Sigmoid colon (tissue), 7 donors: ENCODE data around the gene E2F7. TPM values are rescaled to one million over a fixed set of nuclear protein-coding genes. Genes with fewer than 3 reads are reported as not detected.

ENCODE experiments used
- DNase-seq: peaks from one replicate; pipeline ENCODE4 v3.0.0-alpha.2; 2019
- H3K27ac ChIP-seq, 4 donors: fragments of 200-600 bp; sonication (generic); one replicate each; pipeline ENCODE4 v1.5.1; 2016 to 2019; ENCODE audit warnings: mild to moderate bottlenecking in 1 of 4
- H3K27me3 ChIP-seq, 3 donors: fragments of 200-600 bp; sonication (generic); one replicate each; pipeline ENCODE4 v1.5.1; 2019; ENCODE audit warnings: mild to moderate bottlenecking in 1 of 3
- H3K36me3 ChIP-seq, 4 donors: fragments of 200-600 bp; sonication (generic); one replicate each; pipeline ENCODE4 v1.5.1; 2016 to 2019
- H3K4me1 ChIP-seq, 4 donors: fragments of 200-600 bp; sonication (generic); one replicate each; pipeline ENCODE4 v1.5.1; 2017 to 2019
- H3K4me3 ChIP-seq, 4 donors: fragments of 200-600 bp; sonication (generic); one replicate each; pipeline ENCODE4 v1.5.1; 2017 to 2019; ENCODE audit warnings: mild to moderate bottlenecking in 2 of 4, moderate library complexity in 1 of 4
- H3K9me3 ChIP-seq, 4 donors: fragments of 200-600 bp in 3 of 4; sonication (generic) in 3 of 4; one replicate each; pipeline versions ENCODE4 v1.5.1 to v1.6.1; 2013 to 2019
- EP300 ChIP-seq, 4 donors: sonication (generic); formaldehyde crosslinking; IDR thresholded peaks; one replicate each; pipeline ENCODE4 v1.6.1; 2017; ENCODE audit warnings: antibody characterized with exemption in 4 of 4
- POLR2A ChIP-seq, 2 donors: fragments of 450-650 bp; IDR thresholded peaks; one replicate each; pipeline ENCODE4 v1.6.1; 2016; ENCODE audit warnings: antibody characterized with exemption in 2 of 2, mild to moderate bottlenecking in 2 of 2, moderate library complexity in 2 of 2
- POLR2AphosphoS5 ChIP-seq, 4 donors: sonication (generic); formaldehyde crosslinking; IDR thresholded peaks; one replicate each; pipeline ENCODE4 v1.6.1; 2017; ENCODE audit warnings: antibody characterized with exemption in 4 of 4
- WGBS, 2 donors: extraction: QIAGEN DNeasy Blood & Tissue Kit; methylation state at CpG; one replicate each; pipeline ENCODE4 v1.1.7; 2013; 5-methylcytosine and 5-hydroxymethylcytosine counted together
- intact Hi-C: fragments of 100-400 bp; cut with DNase I; formaldehyde crosslinking; loops from one replicate; pipeline ENCODE4 v1.15.1; 2023
- polyA plus RNA-seq, 3 donors: library from polyadenylated mRNA; stranded (reverse); fragments of 200-250 nt; gene quantifications; one replicate each; pipeline ENCODE4 v1.2.3, GENCODE V29; 2013
- total RNA-seq, 4 donors: library from RNA; depleted of rRNA; stranded (reverse); fragments of >200 nt; gene quantifications; one replicate each; pipeline ENCODE4 v1.1.0, GENCODE V29; 2016
- TF ChIP-seq, protein P1 (sequence below), 4 experiments: fragments of 450-650 bp in 3 of 4; fragments of 200-600 bp in 1 of 4; IDR thresholded peaks; one replicate each; pipeline ENCODE4 v1.5.1; 2016 to 2019; ENCODE audit warnings: antibody characterized with exemption in 4 of 4, mild to moderate bottlenecking in 3 of 4, moderate library complexity in 2 of 4
- donor health status: healthy with polysubstance abuse.
- donor health status: Bipolar disorder and iron deficiency.
- donor health status: healthy.

E2F7 gene, protein sequence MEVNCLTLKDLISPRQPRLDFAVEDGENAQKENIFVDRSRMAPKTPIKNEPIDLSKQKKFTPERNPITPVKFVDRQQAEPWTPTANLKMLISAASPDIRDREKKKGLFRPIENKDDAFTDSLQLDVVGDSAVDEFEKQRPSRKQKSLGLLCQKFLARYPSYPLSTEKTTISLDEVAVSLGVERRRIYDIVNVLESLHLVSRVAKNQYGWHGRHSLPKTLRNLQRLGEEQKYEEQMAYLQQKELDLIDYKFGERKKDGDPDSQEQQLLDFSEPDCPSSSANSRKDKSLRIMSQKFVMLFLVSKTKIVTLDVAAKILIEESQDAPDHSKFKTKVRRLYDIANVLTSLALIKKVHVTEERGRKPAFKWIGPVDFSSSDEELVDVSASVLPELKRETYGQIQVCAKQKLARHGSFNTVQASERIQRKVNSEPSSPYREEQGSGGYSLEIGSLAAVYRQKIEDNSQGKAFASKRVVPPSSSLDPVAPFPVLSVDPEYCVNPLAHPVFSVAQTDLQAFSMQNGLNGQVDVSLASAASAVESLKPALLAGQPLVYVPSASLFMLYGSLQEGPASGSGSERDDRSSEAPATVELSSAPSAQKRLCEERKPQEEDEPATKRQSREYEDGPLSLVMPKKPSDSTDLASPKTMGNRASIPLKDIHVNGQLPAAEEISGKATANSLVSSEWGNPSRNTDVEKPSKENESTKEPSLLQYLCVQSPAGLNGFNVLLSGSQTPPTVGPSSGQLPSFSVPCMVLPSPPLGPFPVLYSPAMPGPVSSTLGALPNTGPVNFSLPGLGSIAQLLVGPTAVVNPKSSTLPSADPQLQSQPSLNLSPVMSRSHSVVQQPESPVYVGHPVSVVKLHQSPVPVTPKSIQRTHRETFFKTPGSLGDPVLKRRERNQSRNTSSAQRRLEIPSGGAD
- total RNA-seq (under 1 TPM in 1 of 4 donors, not detected in 3; 0.14 TPM), polyA plus RNA-seq (1 to 10 TPM in 1 of 3 donors, under 1 TPM in 1, not detected in 1; 0.23 to 1.2 TPM)

DNA sequence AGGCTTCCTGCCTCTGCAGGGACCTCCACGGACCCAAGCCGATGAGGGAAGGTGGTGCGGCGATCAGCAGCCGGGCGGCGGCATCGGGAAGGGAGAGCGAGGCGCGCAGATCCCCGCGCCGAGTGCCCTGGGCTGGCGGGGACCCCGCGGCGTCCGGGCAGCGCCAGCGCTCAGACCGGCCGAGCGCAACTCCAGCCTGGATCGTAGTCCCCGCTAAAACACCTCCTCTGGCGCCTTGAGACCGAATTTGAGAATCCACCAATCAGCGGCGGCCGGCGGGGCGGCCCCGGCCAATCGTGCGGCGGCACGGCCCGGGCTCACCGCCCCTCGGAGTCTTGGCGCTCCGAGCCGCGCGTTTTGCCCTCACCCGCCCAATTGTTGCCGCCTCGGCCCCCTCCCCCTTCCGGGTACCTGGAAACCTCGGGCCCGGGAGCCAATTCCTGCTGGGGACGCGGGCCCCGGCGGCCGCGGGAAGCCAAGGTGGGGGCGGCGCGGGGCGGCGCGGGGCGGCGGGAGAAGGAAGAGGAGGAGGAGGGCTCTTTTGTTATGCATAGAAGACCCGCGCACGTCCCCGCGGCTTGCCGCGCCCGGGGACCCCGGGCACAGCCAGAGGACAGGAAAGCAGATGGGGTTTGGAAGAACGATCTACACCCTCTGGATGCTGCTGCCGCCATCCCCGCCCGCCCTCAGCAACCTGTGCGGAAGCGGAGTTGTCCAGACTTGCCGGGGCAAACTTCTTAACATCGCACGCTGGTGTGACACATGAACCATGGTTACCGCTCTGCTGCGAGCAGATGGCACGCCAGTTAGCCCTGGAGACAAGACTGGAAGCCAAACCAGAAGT is at the start of gene E2F7:
Gene E2F7, minus strand, starts transcription at position 209 of the 844 bp plus-strand sequence. CDS start 934 bp downstream, outside the sequence.
- H3K27ac ChIP-seq: peak within 1 kb of the TSS in 3 of 4 donors; percentile 18 to 53 (median 28)
- TF ChIP-seq, protein P1, sequence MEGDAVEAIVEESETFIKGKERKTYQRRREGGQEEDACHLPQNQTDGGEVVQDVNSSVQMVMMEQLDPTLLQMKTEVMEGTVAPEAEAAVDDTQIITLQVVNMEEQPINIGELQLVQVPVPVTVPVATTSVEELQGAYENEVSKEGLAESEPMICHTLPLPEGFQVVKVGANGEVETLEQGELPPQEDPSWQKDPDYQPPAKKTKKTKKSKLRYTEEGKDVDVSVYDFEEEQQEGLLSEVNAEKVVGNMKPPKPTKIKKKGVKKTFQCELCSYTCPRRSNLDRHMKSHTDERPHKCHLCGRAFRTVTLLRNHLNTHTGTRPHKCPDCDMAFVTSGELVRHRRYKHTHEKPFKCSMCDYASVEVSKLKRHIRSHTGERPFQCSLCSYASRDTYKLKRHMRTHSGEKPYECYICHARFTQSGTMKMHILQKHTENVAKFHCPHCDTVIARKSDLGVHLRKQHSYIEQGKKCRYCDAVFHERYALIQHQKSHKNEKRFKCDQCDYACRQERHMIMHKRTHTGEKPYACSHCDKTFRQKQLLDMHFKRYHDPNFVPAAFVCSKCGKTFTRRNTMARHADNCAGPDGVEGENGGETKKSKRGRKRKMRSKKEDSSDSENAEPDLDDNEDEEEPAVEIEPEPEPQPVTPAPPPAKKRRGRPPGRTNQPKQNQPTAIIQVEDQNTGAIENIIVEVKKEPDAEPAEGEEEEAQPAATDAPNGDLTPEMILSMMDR (IDR thresholded peaks at IDR 0.05): no peak
- TF ChIP-seq POLR2AphosphoS5 (IDR thresholded peaks at IDR 0.05) (no peak), POLR2A (IDR thresholded peaks at IDR 0.05) (no peak), EP300 (IDR thresholded peaks at IDR 0.05) (no peak)
- intact Hi-C loops: no loop called here
- 1% methylated on average over 87 of the region's 87 CpGs for WGBS, 2 donors
- peak within 1 kb of the TSS; percentile 46 to 77 (median 69) for H3K4me3 ChIP-seq
- H3K9me3 ChIP-seq: no peaks in the 10 kb centered on the region
- H3K4me1 ChIP-seq: peaks cover 0 to 9% (median 8%) of the 10 kb centered on the region in 4 donors
- peaks cover 0 to 31% (median 0%) of the 10 kb centered on the region in 3 donors for H3K27me3 ChIP-seq
- no peaks in the 10 kb centered on the region for H3K36me3 ChIP-seq
- peak; percentile 87 for DNase-seq

DNA sequence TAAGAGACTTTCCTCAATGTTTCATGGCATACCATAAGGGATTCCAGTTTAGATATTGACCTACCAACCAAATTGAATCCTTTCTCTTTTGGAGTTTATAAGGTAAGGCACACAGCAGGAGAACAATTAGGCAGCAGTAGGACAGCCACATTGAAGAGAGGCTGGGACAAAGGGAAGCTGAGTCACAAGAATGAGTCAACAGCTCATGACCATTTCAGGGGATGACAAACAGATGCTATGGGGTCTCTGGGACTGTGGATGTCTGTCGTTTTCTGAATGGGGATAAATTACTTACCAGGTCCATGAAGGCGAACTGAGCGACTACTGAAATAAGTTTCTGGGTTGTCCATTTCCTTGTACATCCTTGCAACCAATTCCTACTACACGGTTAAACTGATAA is 48.6 kb upstream of the E2F7 start:
- WGBS, 2 donors: 82 to 91% methylated on average over 4 of the region's 4 CpGs

DNA sequence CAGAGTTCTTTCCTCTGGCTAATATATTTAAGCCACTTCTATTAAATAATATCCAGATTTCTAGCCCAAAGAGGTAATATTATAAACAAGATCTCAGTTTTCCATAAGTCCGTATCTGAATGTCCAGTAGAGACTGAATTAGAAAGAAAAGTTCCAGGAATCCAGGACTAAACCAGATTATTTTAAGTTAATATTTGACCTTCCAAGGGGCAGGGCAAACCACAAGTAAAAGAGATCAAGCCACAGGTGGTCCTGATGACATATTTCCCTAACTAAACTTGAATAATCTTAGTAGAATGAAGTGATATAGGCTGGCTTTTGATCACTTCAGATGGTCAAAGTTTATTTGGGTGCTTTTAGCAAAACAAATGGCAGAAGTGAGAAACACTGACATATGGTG is 43.3 kb upstream of the E2F7 start:
- Histone ChIP-seq H3K36me3 (no peaks in the 10 kb centered on the region), H3K27me3 (no peaks in the 10 kb centered on the region), H3K27ac (no peak overlapping the region), H3K9me3 (no peaks in the 10 kb centered on the region), H3K4me1 (no peaks in the 10 kb centered on the region), H3K4me3 (no peak overlapping the region)
- WGBS, 2 donors: 64 to 75% methylated on average over 1 of the region's 1 CpG
- TF ChIP-seq EP300 (IDR thresholded peaks at IDR 0.05): no peak
- TF ChIP-seq, protein P1 (IDR thresholded peaks at IDR 0.05): no peak
- TF ChIP-seq POLR2A (IDR thresholded peaks at IDR 0.05): no peak
- no peak for TF ChIP-seq POLR2AphosphoS5 (IDR thresholded peaks at IDR 0.05)
- intact Hi-C loops: no loop called here
- DNase-seq: no peak

More for the DNA sequence above, 48.6 kb upstream of the E2F7 start:
- no peaks in the 10 kb centered on the region for H3K27me3 ChIP-seq
- no peaks in the 10 kb centered on the region for H3K36me3 ChIP-seq
- DNase-seq: no peak
- no peak for TF ChIP-seq POLR2A (IDR thresholded peaks at IDR 0.05)
- TF ChIP-seq, protein P1 (IDR thresholded peaks at IDR 0.05): no peak
- H3K4me3 ChIP-seq: no peak overlapping the region
- H3K4me1 ChIP-seq: no peaks in the 10 kb centered on the region
- intact Hi-C loops: no loop called here
- H3K27ac ChIP-seq: no peak overlapping the region
- no peaks in the 10 kb centered on the region for H3K9me3 ChIP-seq

DNA sequence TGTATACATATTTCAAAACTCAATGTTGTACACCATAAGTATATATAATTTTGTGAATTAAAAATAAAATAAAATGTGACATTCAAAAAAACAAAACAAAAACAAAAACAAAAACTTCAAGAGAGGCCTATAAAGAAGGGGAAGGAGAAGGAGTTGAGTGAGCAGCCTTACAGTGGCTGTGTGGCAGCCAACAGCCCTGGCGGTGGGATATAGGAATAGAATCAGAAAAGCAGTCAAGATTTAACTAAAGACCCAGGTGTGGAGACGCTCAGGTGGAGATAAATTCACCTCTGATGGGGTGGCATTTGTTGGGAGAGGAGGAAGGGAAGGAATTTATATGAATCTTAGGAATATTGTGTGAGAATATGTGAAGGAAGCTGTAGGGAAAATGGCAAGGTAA is 41.8 kb upstream of the E2F7 start:
- 70 to 80% methylated on average over 2 of the region's 2 CpGs for WGBS, 2 donors
- TF ChIP-seq POLR2A (IDR thresholded peaks at IDR 0.05) (no peak), POLR2AphosphoS5 (IDR thresholded peaks at IDR 0.05) (no peak), EP300 (IDR thresholded peaks at IDR 0.05) (no peak)
- TF ChIP-seq, protein P1 (IDR thresholded peaks at IDR 0.05): no peak

More for the DNA sequence above, 41.8 kb upstream of the E2F7 start:
- no peak overlapping the region for H3K4me3 ChIP-seq
- no peaks in the 10 kb centered on the region for H3K9me3 ChIP-seq
- no peaks in the 10 kb centered on the region for H3K27me3 ChIP-seq
- H3K4me1 ChIP-seq: no peaks in the 10 kb centered on the region
- no peaks in the 10 kb centered on the region for H3K36me3 ChIP-seq
- intact Hi-C loops: no loop called here
- no peak overlapping the region for H3K27ac ChIP-seq
- DNase-seq: no peak
